Stimulated activated naive B cell treated with anti-CD40 and anti-IgM and Interleukin-4, amounts not matched to agents 10 μg/mL and 1 μg/mL and 100 μg/mL, for 72 hours (primary cell): ENCODE results near the gene RRH.

Experiments
- ATAC-seq, 2 donors: fragments of 150-1000 bp; cut with Tn5 transposase; replicated peaks; 2 replicates each; pipeline ENCODE4 v1.10.0; 2021; ENCODE audit warnings: moderate library complexity in 1 of 2
- DNase-seq: peaks from one replicate; pipeline ENCODE4 v3.0.0; 2021
- H3K27ac Mint-ChIP-seq: one replicate; pipeline ENCODE4 v1.8.0; 2022; ENCODE audit warnings: mild to moderate bottlenecking, mixed read lengths
- H3K27me3 Mint-ChIP-seq, 2 donors: one replicate each; pipeline ENCODE4 v1.8.0; 2022; ENCODE audit warnings: mixed read lengths in 2 of 2
- H3K36me3 Mint-ChIP-seq, 2 donors: one replicate each; pipeline ENCODE4 v1.8.0; 2022; ENCODE audit warnings: mixed read lengths in 2 of 2, mild to moderate bottlenecking in 1 of 2
- H3K4me1 Mint-ChIP-seq, 2 donors: one replicate each; pipeline ENCODE4 v1.8.0; 2022; ENCODE audit warnings: mixed read lengths in 2 of 2, mild to moderate bottlenecking in 1 of 2
- H3K4me3 Mint-ChIP-seq, 2 donors: one replicate each; pipeline ENCODE4 v1.8.0; 2022; ENCODE audit warnings: mild to moderate bottlenecking in 2 of 2, mixed read lengths in 2 of 2, moderate library complexity in 1 of 2
- H3K9me3 Mint-ChIP-seq, 2 donors: one replicate each; pipeline ENCODE4 v1.8.0; 2022; ENCODE audit warnings: mixed read lengths in 2 of 2, mild to moderate bottlenecking in 1 of 2

The RRH gene

GRCh38 chr4:109815151-109816081 lies 12.4 kb upstream of the RRH start, which contains the start of gene GAR1:
Gene GAR1 (plus strand): TSS chr4:109815762. CDS start chr4:109816165, 403 bp downstream.
- Mint-ChIP-seq H3K36me3 (peaks cover 26 to 39% of the 10 kb centered on the region in 2 donors), H3K4me3 (peak within 1 kb of the TSS; percentile 96), H3K27ac (peak within 1 kb of the TSS; percentile 98), H3K4me1 (peaks cover 26 to 40% of the 10 kb centered on the region in 2 donors), H3K27me3 (peaks cover 0 to 4% of the 10 kb centered on the region in 2 donors), H3K9me3 (no peaks in the 10 kb centered on the region)
- peak; percentile 97 to 99 for ATAC-seq
- DNase-seq: peak; percentile 85

- H3K27me3 Mint-ChIP-seq: peaks cover 0 to under 1% of the 10 kb centered on the region in 2 donors
- peak overlapping the region; percentile 98 for H3K27ac Mint-ChIP-seq
- peaks cover 28 to 45% of the 10 kb centered on the region in 2 donors for H3K36me3 Mint-ChIP-seq
- H3K9me3 Mint-ChIP-seq: no peaks in the 10 kb centered on the region
- H3K4me3 Mint-ChIP-seq: peak overlapping the region; percentile 96
- H3K4me1 Mint-ChIP-seq: peaks cover 28 to 43% of the 10 kb centered on the region in 2 donors
- no peak for DNase-seq
- ATAC-seq: peak; percentile 3 to 4
Measured at GRCh38 chr4:109816082-109816442, 11.7 kb upstream of the RRH start.

- H3K36me3 Mint-ChIP-seq: peaks cover 28 to 46% of the 10 kb centered on the region in 2 donors
- peak overlapping the region; percentile 96 for H3K4me3 Mint-ChIP-seq
- no peak for DNase-seq
- H3K27ac Mint-ChIP-seq: peak overlapping the region; percentile 48
- no peak for ATAC-seq
- no peaks in the 10 kb centered on the region for H3K9me3 Mint-ChIP-seq
- H3K4me1 Mint-ChIP-seq: peaks cover 28 to 43% of the 10 kb centered on the region in 2 donors
- no peaks in the 10 kb centered on the region for H3K27me3 Mint-ChIP-seq
Measured at GRCh38 chr4:109816894-109817293, 10.9 kb upstream of the RRH start.

- ATAC-seq: no peak
- Mint-ChIP-seq H3K4me1 (peaks cover 28 to 43% of the 10 kb centered on the region in 2 donors), H3K36me3 (peaks cover 33 to 54% of the 10 kb centered on the region in 2 donors), H3K4me3 (no peak overlapping the region), H3K27me3 (no peaks in the 10 kb centered on the region), H3K9me3 (no peaks in the 10 kb centered on the region), H3K27ac (no peak overlapping the region)
- no peak for DNase-seq
Measured at GRCh38 chr4:109818268-109818667, 9.5 kb upstream of the RRH start.

- peaks cover 33 to 58% of the 10 kb centered on the region in 2 donors for H3K36me3 Mint-ChIP-seq
- no peak overlapping the region for H3K27ac Mint-ChIP-seq
- no peak overlapping the region for H3K4me3 Mint-ChIP-seq
- ATAC-seq: no peak
- no peak for DNase-seq
- no peaks in the 10 kb centered on the region for H3K27me3 Mint-ChIP-seq
- H3K9me3 Mint-ChIP-seq: no peaks in the 10 kb centered on the region
- H3K4me1 Mint-ChIP-seq: peaks cover 24 to 34% of the 10 kb centered on the region in 2 donors
Measured at GRCh38 chr4:109820563-109820962, 7.2 kb upstream of the RRH start.

- H3K9me3 Mint-ChIP-seq: no peaks in the 10 kb centered on the region
- H3K36me3 Mint-ChIP-seq: peaks cover 28 to 52% of the 10 kb centered on the region in 2 donors
- peaks cover 19 to 28% of the 10 kb centered on the region in 2 donors for H3K4me1 Mint-ChIP-seq
- no peaks in the 10 kb centered on the region for H3K27me3 Mint-ChIP-seq
- H3K27ac Mint-ChIP-seq: no peak overlapping the region
- DNase-seq: no peak
- ATAC-seq: no peak
- no peak overlapping the region for H3K4me3 Mint-ChIP-seq
Measured at GRCh38 chr4:109821185-109821584, 6.6 kb upstream of the RRH start.

GRCh38 chr4:109826719-109827118 lies 1.1 kb upstream of the RRH start:
- ATAC-seq (peak in 1 of 2 donors; percentile 45), DNase-seq (no peak)
- Mint-ChIP-seq H3K4me3 (no peak overlapping the region), H3K9me3 (no peaks in the 10 kb centered on the region), H3K36me3 (peaks cover 5 to 20% of the 10 kb centered on the region in 2 donors), H3K27ac (no peak overlapping the region), H3K4me1 (no peaks in the 10 kb centered on the region), H3K27me3 (no peaks in the 10 kb centered on the region)

GRCh38 chr4:109833756-109834155 lies 6.0 kb downstream of the RRH start:
- ATAC-seq (no peak), DNase-seq (no peak)
- Mint-ChIP-seq H3K36me3 (peaks cover 9 to 21% of the 10 kb centered on the region in 2 donors), H3K4me1 (no peaks in the 10 kb centered on the region), H3K9me3 (no peaks in the 10 kb centered on the region), H3K27ac (no peak overlapping the region), H3K27me3 (no peaks in the 10 kb centered on the region), H3K4me3 (no peak overlapping the region)

GRCh38 chr4:109836985-109837384 lies 9.2 kb downstream of the RRH start:
- no peak for DNase-seq
- H3K36me3 Mint-ChIP-seq: peaks cover 19 to 41% of the 10 kb centered on the region in 2 donors
- no peak overlapping the region for H3K27ac Mint-ChIP-seq
- no peaks in the 10 kb centered on the region for H3K27me3 Mint-ChIP-seq
- H3K4me1 Mint-ChIP-seq: no peaks in the 10 kb centered on the region
- no peak for ATAC-seq
- H3K9me3 Mint-ChIP-seq: peaks cover 0 to 2% of the 10 kb centered on the region in 2 donors
- no peak overlapping the region for H3K4me3 Mint-ChIP-seq

- no peak overlapping the region for H3K27ac Mint-ChIP-seq
- ATAC-seq: no peak
- H3K4me3 Mint-ChIP-seq: no peak overlapping the region
- peaks cover 0 to 3% of the 10 kb centered on the region in 2 donors for H3K36me3 Mint-ChIP-seq
- H3K27me3 Mint-ChIP-seq: no peaks in the 10 kb centered on the region
- DNase-seq: no peak
- no peaks in the 10 kb centered on the region for H3K4me1 Mint-ChIP-seq
- H3K9me3 Mint-ChIP-seq: no peaks in the 10 kb centered on the region
Measured at GRCh38 chr4:109846395-109847098, 18.8 kb downstream of the RRH start.

GRCh38 chr4:109847896-109848442 lies 20.2 kb downstream of the RRH start, which contains the start of gene LRIT3:
Gene LRIT3 (plus strand): TSS chr4:109848107. CDS start chr4:109848202, 95 bp downstream.
- Mint-ChIP-seq H3K27me3 (no peaks in the 10 kb centered on the region), H3K4me3 (no peak within 1 kb of the TSS), H3K4me1 (no peaks in the 10 kb centered on the region), H3K9me3 (peaks cover 0 to 2% of the 10 kb centered on the region in 2 donors), H3K27ac (no peak within 1 kb of the TSS), H3K36me3 (peaks cover 7 to 12% of the 10 kb centered on the region in 2 donors)
- DNase-seq: no peak
- ATAC-seq: no peak

GRCh38 chr4:109848501-109848900 lies 20.7 kb downstream of the RRH start:
- no peak for ATAC-seq

GRCh38 chr4:109850601-109851000 lies 22.8 kb downstream of the RRH start:
- H3K4me3 Mint-ChIP-seq: no peak overlapping the region
- H3K4me1 Mint-ChIP-seq: peaks cover 2 to 7% of the 10 kb centered on the region in 2 donors
- no peaks in the 10 kb centered on the region for H3K27me3 Mint-ChIP-seq
- ATAC-seq (no peak), DNase-seq (no peak)
- peaks cover 19 to 37% of the 10 kb centered on the region in 2 donors for H3K36me3 Mint-ChIP-seq
- H3K9me3 Mint-ChIP-seq: peaks cover 0 to 2% of the 10 kb centered on the region in 2 donors
- H3K27ac Mint-ChIP-seq: no peak overlapping the region

More at GRCh38 chr4:109848501-109848900, 20.7 kb downstream of the RRH start:
- no peak for DNase-seq
- Mint-ChIP-seq H3K36me3 (peaks cover 10 to 18% of the 10 kb centered on the region in 2 donors), H3K27ac (no peak overlapping the region), H3K4me1 (no peaks in the 10 kb centered on the region), H3K27me3 (no peaks in the 10 kb centered on the region), H3K4me3 (no peak overlapping the region), H3K9me3 (peaks cover 0 to 2% of the 10 kb centered on the region in 2 donors)
